Stimulated activated CD4-positive, alpha-beta T cell treated with anti-CD3 and anti-CD28 coated beads, Interleukin-4, amount 100 ng/mL, for 24 hours (primary cell): ENCODE data around the gene NEK8.
"Not testable (repeated sequence)": the region's sequence is repeated elsewhere in the genome, so short reads cannot be mapped to it uniquely, and the experiment has no call there.

Source experiments
- DNase-seq: peaks from one replicate; pipeline ENCODE4 v3.0.0-alpha.2; 2020

Gene NEK8

GRCh38 chr17:28774206-28774605, 45.6 kb downstream of the NEK8 start:
- DNase-seq: no peak

GRCh38 chr17:28777178-28777577, 48.6 kb downstream of the NEK8 start:
- DNase-seq: no peak

- DNase-seq: not testable (repeated sequence)
Measured at GRCh38 chr17:28779601-28780000, 51.0 kb downstream of the NEK8 start.

GRCh38 chr17:28783161-28783560, 54.6 kb downstream of the NEK8 start:
- DNase-seq: no peak

GRCh38 chr17:28788100-28788499, 59.5 kb downstream of the NEK8 start:
- DNase-seq: no peak
